Loucy (cell line): ENCODE data around the gene ZNF384.

Source experiments
- EZH2phosphoT487 ChIP-seq: fragments of 200-600 bp; IDR thresholded peaks from 2 replicates; pipeline ENCODE4 v1.6.1; 2018; ENCODE audit warnings: antibody characterized with exemption, mild to moderate bottlenecking, moderate library complexity, borderline replicate concordance
- TF ChIP-seq, protein P1 (sequence below): fragments of 200-600 bp; sonication (generic); conservative IDR thresholded peaks from 2 replicates; pipeline ENCODE4 v1.5.1; 2014; ENCODE audit warnings: mild to moderate bottlenecking, antibody characterized with exemption, low read length

DNA sequence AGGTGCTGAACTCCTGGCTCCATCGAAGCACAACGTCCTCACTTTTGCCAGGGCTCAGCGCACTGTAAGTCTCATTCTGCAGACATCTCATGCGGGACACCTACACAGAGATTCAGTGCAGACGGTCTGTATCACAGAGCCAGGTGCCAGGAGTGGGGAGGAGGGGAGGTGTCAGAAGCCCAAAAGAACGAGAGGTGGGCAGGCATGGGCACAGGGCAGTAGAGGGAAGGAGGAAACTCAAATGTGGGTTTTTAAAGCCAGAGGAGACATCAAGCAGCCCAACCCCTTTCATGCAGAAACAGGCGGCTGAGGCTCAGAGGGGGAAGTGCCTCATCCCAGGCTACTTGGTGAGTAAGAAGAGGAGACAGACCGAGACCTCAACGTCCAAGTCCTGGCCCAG is 50.9 kb downstream of the ZNF384 start:
- TF ChIP-seq, protein P1, sequence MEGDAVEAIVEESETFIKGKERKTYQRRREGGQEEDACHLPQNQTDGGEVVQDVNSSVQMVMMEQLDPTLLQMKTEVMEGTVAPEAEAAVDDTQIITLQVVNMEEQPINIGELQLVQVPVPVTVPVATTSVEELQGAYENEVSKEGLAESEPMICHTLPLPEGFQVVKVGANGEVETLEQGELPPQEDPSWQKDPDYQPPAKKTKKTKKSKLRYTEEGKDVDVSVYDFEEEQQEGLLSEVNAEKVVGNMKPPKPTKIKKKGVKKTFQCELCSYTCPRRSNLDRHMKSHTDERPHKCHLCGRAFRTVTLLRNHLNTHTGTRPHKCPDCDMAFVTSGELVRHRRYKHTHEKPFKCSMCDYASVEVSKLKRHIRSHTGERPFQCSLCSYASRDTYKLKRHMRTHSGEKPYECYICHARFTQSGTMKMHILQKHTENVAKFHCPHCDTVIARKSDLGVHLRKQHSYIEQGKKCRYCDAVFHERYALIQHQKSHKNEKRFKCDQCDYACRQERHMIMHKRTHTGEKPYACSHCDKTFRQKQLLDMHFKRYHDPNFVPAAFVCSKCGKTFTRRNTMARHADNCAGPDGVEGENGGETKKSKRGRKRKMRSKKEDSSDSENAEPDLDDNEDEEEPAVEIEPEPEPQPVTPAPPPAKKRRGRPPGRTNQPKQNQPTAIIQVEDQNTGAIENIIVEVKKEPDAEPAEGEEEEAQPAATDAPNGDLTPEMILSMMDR, result no peak
- TF ChIP-seq EZH2phosphoT487, result no peak
